ENCODE measurements around the gene SLC37A1. TPM values are rescaled to one million over a fixed set of nuclear protein-coding genes. Genes with fewer than 3 reads are reported as not detected.
A peak's percentile ranks its signal among the peaks of the same experiment; 100 is the strongest.

Gene SLC37A1
- total RNA-seq, 1 donor = 1.7 TPM

DNA sequence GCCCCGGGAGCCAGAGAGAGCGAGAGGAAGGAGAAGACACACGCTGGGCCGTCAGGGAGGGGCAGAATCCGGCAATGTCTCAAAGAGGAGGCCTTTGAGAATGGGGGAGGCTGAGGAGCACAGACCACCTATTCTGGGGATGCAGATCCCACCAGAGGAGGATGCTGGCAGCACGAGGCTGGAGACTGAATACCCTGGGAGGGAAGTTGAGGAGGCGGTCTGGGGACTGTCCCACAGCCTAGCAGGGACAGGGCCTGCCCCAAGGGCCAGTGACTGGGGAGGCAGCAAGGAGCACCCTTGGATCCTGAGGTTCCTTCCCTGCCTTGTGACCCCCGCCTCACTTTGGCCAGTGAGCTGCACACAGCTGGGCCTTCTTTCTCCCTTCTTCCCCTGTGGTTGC, 49.2 kb downstream of the SLC37A1 start:
- TF ChIP-seq, protein P1, sequence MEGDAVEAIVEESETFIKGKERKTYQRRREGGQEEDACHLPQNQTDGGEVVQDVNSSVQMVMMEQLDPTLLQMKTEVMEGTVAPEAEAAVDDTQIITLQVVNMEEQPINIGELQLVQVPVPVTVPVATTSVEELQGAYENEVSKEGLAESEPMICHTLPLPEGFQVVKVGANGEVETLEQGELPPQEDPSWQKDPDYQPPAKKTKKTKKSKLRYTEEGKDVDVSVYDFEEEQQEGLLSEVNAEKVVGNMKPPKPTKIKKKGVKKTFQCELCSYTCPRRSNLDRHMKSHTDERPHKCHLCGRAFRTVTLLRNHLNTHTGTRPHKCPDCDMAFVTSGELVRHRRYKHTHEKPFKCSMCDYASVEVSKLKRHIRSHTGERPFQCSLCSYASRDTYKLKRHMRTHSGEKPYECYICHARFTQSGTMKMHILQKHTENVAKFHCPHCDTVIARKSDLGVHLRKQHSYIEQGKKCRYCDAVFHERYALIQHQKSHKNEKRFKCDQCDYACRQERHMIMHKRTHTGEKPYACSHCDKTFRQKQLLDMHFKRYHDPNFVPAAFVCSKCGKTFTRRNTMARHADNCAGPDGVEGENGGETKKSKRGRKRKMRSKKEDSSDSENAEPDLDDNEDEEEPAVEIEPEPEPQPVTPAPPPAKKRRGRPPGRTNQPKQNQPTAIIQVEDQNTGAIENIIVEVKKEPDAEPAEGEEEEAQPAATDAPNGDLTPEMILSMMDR (IDR thresholded peaks at IDR 0.05; ENCODE audit: insufficient read depth, low read depth, low read length) = no peak
- H3K4me3 ChIP-seq (ENCODE audit: low read depth, low read length) = no peak overlapping the region
- no peak for DNase-seq (ENCODE audit: low read depth)

GRCh38 chr21:42563261-42563660, 49.6 kb downstream of the SLC37A1 start:
- no peak for DNase-seq (ENCODE audit: low read depth)
- H3K4me3 ChIP-seq (ENCODE audit: low read depth, low read length) = no peak overlapping the region
- TF ChIP-seq, protein P1 (IDR thresholded peaks at IDR 0.05; ENCODE audit: insufficient read depth, low read depth, low read length) = no peak

GRCh38 chr21:42563686-42564085, 50.0 kb downstream of the SLC37A1 start:
- TF ChIP-seq, protein P1 (IDR thresholded peaks at IDR 0.05; ENCODE audit: insufficient read depth, low read depth, low read length) = no peak
- peak; percentile 6 for DNase-seq (ENCODE audit: low read depth)
- H3K4me3 ChIP-seq (ENCODE audit: low read depth, low read length) = no peak overlapping the region

GRCh38 chr21:42564561-42564971, 50.9 kb downstream of the SLC37A1 start:
- H3K4me3 ChIP-seq (ENCODE audit: low read depth, low read length) = no peak overlapping the region
- TF ChIP-seq, protein P1 (IDR thresholded peaks at IDR 0.05; ENCODE audit: insufficient read depth, low read depth, low read length) = no peak
- no peak for DNase-seq (ENCODE audit: low read depth)

- no peak for DNase-seq (ENCODE audit: low read depth)
- TF ChIP-seq, protein P1 (IDR thresholded peaks at IDR 0.05; ENCODE audit: insufficient read depth, low read depth, low read length) = no peak
These were observed 51.7 kb downstream of the SLC37A1 start for GRCh38 chr21:42565206-42565810.

GRCh38 chr21:42565886-42566523, 52.4 kb downstream of the SLC37A1 start:
- no peak overlapping the region for H3K4me3 ChIP-seq (ENCODE audit: low read depth, low read length)
- no peak for DNase-seq (ENCODE audit: low read depth)
- TF ChIP-seq, protein P1 (IDR thresholded peaks at IDR 0.05; ENCODE audit: insufficient read depth, low read depth, low read length) = no peak

More at GRCh38 chr21:42565206-42565810, 51.7 kb downstream of the SLC37A1 start:
- no peak overlapping the region for H3K4me3 ChIP-seq (ENCODE audit: low read depth, low read length)
